LNCaP clone FGC (cell line): ENCODE data around the gene ZNF324B.

Experiments
- DNase-seq: peaks from one replicate; pipeline ENCODE4 v3.0.0-alpha.2; 2011; ENCODE audit warnings: low read depth
- H3K4me3 ChIP-seq: 2 replicates; pipeline ENCODE4 v1.5.1; 2011; ENCODE audit warnings: mild to moderate bottlenecking, low read depth, low read length, control low read depth
- TF ChIP-seq, protein P1 (sequence below): IDR thresholded peaks from 2 replicates; pipeline ENCODE4 v1.5.1; 2012; ENCODE audit warnings: mild to moderate bottlenecking; ENCODE audit not compliant: control insufficient read depth, insufficient read depth; ENCODE audit errors: extremely low read depth

Gene ZNF324B

DNA sequence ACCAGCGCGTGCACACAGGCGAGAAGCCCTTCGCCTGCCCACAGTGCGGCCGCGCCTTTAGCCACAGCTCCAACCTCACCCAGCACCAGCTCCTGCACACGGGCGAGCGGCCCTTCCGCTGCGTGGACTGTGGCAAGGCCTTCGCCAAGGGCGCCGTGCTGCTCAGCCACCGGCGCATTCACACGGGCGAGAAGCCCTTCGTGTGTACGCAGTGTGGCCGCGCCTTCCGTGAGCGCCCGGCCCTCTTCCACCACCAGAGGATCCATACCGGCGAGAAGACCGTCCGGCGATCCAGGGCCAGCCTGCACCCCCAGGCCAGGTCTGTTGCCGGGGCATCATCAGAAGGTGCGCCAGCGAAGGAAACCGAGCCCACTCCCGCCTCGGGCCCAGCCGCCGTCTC is 20.3 kb downstream of the ZNF324B start:
- no peak for DNase-seq
- H3K4me3 ChIP-seq, result no peak overlapping the region
- TF ChIP-seq, protein P1, sequence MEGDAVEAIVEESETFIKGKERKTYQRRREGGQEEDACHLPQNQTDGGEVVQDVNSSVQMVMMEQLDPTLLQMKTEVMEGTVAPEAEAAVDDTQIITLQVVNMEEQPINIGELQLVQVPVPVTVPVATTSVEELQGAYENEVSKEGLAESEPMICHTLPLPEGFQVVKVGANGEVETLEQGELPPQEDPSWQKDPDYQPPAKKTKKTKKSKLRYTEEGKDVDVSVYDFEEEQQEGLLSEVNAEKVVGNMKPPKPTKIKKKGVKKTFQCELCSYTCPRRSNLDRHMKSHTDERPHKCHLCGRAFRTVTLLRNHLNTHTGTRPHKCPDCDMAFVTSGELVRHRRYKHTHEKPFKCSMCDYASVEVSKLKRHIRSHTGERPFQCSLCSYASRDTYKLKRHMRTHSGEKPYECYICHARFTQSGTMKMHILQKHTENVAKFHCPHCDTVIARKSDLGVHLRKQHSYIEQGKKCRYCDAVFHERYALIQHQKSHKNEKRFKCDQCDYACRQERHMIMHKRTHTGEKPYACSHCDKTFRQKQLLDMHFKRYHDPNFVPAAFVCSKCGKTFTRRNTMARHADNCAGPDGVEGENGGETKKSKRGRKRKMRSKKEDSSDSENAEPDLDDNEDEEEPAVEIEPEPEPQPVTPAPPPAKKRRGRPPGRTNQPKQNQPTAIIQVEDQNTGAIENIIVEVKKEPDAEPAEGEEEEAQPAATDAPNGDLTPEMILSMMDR, result no peak

DNA sequence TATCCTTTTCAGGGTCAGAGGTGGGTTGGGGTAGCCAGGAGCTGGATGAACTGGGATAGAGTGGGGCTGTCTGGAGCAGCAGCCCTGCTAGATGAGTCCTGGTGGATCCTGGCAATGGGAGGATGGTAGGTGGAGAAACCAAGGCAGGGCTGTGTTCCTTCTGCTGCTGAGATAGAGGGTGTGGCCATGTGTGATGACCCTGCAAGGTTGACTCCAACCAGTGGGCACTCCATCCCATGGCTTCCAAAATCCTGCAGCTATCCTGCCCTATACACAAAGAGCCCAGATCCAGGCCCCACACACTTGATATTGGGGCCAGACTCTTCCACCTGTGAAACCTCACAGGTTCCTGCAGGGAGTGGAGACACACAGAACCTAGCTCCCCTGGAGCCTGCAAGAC is 22.4 kb downstream of the ZNF324B start:
- TF ChIP-seq, protein P1, result no peak
- H3K4me3 ChIP-seq, result no peak overlapping the region
- DNase-seq, result no peak

DNA sequence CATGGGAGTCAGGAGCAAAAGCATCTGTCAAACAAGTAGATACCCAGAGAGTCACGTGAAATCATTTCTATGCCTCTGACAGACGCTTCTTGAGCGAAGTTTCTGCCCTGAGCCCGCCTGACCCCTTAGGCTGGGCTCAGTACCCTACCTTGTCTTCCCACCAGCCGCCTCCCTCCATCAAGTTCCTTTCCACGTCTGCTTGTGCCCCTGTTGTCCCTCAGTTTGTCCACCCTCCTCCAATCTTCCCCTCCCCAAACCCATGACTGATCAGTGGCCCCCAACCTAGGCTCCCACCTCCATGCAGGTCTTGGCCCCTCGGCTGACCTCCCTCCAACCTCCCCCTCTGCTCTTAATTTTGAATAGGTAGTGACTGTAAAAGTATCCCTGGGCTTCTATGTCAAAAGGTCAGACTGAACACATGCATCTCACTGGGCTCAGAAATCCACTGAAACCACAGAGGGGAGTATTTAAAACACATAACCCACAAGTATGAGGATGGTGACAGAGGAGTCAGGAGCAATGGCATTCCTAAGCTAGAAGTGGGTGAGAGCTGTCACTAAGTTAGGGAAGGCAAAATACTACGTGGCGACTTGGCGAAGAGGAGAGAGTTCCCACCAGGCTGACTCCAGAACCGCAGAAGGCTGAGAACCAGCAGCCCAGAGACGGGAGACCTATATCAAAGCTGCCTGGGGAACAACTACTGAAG is 23.0 kb downstream of the ZNF324B start:
- H3K4me3 ChIP-seq, result peak overlapping the region; percentile 89
- DNase-seq, result no peak
- TF ChIP-seq, protein P1, result no peak

DNA sequence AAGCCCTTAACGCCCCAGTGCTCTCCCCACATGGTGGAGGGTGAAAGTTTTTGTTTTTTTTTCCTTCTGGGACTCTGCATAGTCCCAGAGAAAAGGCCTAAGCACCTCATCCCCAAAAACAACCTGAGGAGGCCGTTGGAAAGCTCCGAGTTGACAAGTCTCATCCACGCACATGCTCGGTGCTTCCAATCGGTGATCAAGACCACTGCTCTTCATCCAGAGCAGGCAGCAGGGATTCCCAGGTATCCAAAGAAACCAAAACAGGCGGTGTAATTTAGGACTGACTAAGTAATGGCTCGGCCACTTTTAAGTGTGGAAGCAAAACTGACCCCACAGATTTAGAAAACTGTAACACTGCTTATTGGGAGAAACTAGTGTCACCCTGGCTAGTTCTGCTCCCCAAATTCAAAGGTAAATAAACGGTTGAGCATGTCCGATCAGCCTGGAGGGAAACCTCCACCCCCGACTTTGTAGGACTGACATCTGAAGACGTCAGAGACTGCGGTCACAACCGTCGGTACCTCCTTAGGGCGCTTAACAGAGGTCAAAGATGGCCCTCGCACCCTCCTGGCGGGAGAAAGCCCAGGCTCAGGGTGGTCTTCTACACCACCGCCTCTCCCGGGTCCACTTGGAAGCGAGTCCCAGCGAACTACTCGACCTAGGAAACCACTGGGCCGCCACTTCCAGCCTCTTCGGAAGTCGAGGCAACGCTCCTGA is 23.7 kb downstream of the ZNF324B start:
- TF ChIP-seq, protein P1, result no peak
- peak overlapping the region; percentile 89 for H3K4me3 ChIP-seq

DNA sequence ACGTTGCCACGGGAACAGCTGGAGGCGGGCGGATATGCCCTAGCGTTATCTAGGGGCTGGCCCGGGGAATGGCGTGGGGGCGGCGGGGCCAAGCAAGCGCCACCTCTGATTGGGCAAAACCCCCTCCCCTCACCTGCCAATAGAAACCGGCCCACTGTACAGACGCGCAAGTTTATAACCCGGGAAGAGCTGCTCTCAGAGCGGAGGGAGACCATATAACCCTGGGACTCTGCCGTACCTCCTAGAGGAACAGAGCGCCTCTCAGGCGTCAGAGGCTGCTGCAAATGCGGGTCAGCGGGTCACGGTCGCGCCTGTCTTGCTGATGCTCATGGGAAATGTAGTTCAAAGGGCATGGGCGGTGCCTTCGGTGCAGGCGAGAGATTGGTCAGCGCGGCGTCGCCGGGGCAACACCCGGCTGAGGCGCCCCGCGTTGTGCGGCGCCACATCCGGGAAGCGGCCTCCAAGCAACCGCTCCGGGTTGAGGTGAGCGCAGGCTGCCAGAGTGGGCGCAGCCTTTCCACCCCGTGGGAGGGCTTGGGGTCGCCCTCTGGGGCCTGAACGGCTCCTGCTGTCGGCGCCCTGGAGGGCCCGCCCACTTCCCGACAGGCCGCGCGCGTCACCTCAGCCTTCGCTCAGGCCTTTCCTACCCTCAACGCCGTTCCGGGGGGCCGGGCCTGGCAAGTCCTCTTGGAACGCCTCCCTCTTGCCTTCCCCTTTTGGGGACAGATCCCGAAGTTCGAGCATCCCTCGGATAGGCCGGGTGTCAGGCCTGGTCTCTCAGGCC is 24.5 kb downstream of the ZNF324B start, which contains the start of gene ZNF446:
Gene ZNF446, plus strand, starts transcription at position 639 of the 784 bp plus-strand sequence. CDS start 867 bp downstream, outside the sequence.
- TF ChIP-seq, protein P1, result no peak
- peak within 1 kb of the TSS; percentile 89 for H3K4me3 ChIP-seq
- DNase-seq, result peak; percentile 93

More for the DNA sequence above, 23.7 kb downstream of the ZNF324B start:
- DNase-seq, result no peak

DNA sequence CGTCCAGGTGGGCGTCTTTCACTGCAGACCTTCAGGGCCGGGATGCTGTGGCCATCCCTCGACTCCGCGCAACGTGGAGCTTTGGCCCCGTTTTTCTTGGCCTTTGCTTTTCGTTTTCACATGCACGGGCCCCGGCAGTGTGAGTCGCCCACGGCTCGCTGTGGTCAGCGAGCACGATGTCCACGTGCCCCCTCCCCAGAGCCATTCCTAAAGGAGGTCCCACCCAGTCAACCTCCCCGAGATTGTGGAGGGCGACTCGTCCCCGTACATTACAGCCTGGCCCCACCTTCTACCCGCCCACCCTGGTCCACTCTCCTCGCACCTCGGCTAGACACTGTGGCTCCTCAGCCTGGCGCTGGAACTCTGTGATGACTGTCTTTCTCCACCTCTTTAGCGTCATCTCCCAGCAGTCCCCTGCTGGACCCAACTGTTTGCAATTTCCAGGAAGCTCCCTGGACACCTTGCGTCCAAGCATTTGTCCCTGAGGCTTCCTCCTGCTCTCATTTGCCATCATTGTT is 25.1 kb downstream of the ZNF324B start:
- no peak for DNase-seq
- TF ChIP-seq, protein P1, result no peak
- peak overlapping the region; percentile 89 for H3K4me3 ChIP-seq
